Fibroblast of gingiva (primary cell): Measurements from ENCODE around the gene VPREB1.
"Not testable (repeated sequence)": the region's sequence is repeated elsewhere in the genome, so short reads cannot be mapped to it uniquely, and the experiment has no call there.

ENCODE experiments used
- DNase-seq: peaks from one replicate; pipeline ENCODE4 v3.0.0-alpha.2; 2011; ENCODE audit warnings: low read depth

The VPREB1 gene

DNA sequence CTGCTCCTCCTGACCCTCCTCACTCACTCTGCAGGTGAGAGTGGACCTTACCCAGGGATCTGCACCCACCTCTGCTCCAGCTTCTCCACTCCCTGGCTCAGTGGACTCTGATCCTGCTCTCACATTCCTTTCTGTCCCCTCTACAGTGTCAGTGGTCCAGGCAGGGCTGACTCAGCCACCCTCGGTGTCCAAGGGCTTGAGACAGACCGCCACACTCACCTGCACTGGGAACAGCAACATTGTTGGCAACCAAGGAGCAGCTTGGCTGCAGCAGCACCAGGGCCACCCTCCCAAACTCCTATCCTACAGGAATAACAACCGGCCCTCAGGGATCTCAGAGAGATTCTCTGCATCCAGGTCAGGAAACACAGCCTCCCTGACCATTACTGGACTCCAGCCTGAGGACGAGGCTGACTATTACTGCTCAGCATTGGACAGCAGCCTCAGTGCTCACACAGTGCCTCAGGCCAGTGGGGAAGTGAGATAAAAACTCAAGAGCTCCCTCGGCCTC, 29.7 kb upstream of the VPREB1 start:
- no peak for DNase-seq

DNA sequence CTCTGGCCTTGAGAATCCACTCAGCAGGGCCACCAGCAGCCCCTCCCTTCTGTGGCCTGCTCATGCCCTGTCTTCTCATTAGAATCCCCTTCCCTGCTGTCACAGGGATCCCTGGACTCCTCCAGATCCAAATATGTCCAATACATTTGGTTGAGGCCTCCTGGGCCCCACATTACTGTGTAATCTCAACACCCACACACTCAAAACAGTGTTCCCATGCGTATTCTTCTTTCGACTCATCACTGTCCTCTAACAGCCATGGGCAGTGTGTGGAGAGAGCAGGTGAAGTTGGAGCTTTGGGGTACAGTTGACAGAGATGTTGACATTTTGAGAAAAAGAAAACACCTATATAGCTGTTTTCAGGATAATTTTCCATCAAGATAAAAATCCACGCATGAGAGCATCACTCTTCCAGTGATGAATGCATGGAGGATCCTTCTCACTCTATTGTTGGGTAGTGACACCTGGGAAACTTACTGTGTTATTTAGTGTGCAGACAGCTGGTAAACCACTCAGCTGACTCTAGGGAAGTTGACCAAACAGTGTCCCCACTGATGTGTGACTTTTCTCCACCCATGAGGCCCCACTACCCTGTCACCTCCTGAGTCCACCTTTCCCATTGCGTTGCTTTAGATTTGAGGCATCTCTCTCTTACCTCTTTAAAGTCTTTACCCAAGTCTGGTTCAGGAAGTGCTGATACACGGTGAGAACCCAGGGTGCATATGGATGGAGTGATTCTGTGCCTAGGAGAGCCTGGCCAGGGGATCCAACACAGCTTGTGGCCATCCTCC, 28.7 kb upstream of the VPREB1 start:
- DNase-seq, result no peak

DNA sequence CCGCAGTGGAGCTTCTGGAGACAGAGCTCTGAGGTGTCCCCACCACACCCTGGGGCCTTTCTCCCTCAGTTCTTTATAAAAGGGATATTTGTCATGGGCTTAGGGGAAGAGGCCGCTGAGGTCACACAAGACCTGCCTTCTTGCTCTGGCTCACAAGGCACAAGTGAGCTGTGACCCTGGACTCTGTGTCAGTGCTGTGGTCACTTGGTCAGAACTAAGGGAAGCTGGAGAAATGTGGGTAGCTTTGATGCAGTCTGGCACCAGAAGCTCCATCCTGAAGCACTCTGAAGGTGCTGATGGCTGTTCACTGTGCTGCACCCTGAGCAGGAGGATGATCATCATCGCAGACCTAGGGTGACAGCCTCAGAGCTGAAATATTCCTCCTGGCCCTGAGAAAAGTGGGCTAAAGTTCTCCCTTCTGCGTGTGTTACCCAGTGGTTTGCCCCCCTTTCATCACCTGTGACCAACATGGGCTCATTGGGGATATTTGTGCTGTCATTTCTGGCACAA, 28.1 kb upstream of the VPREB1 start:
- DNase-seq, result no peak

DNA sequence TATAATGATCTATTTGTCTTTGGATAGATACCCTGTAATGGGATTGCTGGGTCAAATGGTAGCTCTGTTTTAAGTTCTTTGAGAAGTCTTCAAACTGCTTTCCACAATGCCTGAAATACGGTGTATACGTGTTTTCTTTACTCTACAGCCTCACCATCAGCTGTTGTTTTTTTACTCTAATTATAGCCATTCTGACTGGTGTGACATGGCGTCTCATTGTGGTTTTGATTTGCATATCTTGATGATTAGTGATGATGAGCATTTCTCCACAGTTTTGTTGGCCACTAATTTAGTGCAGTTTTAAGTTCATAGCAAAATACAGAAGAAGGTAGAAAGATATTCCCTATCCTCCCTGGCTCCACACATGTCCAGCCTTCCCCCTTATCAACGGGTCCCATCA, 26.3 kb upstream of the VPREB1 start:
- DNase-seq, result no peak

DNA sequence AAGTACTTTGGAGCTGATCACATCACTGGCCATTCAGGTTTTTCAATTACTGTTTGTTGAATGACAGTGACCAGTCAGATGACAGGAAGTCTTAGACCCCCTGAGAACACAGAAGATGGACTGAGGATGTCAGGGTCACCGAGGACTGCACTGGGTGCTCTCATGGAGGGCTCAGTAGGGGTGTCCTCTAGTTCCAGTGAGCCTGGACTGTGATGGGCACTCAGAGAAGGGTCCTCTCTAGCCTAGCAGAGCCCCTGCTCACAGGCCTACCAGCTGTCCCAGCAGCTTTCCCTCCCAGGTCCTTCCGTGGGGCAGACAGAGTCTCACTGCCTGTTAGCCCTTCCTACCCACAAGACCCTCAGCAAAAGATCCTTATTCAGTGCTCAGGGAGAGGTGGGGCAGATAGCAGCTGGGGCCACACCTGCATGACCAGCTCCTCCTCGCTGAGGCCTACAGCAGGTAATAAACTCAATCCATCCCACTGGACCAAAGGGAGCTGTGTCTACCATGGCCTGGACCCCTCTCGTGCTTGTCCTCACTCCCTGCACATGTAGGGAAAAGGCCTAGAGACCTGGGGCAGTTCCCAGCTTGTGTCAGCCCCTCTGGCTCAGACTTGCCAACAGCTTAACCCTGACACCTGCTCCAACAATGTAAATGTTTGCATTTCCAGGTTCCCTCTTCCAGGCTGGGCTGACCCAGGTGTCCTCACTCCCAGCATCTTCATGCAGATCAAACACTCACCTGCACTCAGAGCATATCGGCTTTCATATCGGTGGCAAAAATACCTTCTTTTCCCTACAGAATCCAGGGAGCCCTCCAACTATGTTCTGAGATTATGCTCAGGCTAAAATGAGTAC, 25.2 kb upstream of the VPREB1 start:
- DNase-seq, result no peak

DNA sequence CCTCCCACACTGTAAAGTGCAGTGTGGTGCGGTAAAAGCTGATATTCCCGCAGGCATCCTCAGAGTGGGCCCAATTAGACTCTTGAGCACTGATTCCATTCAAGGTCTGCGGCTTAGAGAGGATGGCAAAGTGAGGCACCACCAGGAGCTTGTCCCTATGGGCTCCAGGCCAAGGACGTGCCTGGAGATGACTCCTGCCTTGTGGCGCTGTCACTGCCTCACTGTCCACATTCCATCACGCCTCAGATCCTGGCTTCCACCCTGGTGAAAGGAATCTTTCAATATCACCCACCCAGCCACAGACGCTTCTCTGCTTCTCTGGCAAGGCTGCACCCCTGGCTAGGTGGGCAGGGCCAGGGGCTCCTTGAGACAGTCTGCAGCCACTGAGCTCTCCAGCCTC, 23.5 kb upstream of the VPREB1 start:
- not testable (repeated sequence) for DNase-seq

DNA sequence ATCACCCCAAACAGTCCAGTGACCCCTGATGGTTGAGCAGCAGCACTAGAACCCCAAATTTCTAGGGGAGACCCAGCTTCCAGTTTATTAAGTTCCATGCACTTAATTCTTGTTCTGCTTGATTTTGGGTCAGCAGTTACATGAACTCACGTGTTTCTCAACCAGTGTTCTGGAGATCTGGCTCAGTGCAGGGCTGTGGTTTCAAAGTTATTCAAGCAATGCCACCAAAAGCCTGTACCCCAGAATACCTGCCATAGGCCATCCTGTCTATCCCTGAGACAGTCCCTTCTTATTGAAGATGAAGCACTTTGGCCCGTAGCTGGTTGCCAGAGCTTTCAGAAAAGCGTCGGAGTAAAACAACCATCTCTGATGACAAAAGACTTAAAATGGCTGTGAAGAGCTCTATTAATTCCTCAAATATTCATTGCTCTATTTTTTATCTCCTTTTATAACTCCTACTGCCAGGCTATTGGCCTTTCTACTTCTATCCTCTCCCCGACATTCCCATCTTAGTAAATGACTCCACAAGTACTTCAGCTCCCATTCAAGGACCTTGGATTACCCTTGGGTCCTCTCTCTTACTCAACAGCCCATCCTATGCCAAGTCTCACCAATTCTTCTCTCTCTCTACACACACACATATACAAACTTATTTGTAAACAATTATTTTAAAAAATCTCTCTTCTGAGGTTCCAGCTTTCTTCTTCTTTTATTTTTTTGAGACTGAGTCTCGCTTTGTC, 18.0 kb upstream of the VPREB1 start:
- no peak for DNase-seq

DNA sequence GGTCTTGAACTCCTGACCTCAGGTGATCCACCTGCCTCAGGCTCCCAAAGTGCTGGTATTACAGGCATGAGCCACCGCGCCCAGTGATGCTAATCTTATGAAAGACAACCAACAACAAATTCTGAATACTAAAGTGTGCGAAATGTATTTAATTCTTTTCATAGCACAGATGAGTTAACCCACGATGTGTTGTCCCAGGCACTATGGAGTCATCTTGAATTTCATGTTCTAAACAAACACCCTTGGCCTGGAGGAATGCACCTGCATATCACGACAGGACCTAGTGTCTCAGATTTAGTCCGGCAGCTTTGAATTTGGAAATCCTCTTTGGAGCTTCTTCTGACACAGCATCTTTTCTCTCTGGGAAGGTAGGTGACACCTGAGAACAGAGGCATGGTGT, 16.2 kb upstream of the VPREB1 start:
- no peak for DNase-seq

DNA sequence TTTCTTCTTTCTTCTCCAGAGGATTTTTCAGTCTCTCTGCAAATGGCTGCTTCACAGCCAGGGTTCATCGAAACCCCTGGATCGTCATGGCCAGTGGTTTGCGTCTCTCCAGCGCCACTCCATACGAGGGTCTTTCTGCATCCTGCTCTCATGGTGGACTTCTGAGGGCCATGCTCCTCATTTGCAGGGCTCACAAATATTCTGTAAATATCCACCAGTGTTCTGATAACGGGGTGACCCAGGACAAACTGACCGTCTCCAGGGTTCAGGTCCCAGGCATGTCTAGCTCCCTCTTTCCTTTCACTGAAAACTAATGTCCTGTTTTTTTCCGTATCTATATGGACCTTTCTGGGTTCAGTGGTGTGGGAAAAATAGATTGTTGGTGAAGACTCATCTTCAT, 15.7 kb upstream of the VPREB1 start:
- no peak for DNase-seq

DNA sequence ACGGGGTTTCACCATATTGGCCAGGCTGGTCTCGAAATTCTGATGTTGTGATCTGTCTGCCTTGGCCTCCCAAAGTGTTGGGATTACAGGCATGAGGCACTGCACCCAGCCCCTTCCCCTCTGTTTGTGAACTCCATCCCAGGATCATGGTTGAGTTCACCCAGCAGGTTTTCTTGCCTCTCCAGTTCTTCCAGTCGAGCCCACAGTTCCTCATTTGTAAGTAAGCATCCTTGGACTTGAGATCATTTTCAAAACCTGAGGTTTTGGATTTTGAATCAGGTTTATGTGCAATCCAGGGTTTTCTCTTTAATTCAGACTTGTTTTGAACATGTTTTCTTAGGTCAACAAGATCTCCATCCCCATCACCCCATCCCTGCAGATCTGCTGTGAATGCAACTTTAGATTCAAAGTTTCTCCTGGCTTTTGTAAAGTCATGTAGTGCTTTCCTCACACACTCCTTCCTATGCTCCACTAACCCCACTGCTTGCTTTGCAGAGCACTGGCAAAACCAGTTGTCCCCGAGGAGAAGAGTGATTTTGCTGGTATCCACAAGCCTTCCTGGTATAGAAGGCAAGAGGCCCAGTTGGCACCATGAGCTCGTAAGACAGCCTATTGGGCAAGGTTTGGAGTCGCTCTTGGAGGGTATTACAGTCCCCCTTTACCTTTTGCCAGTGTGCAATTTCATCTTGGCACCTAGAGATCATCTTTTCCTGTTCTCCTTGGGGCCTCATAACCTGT, 14.7 kb upstream of the VPREB1 start:
- no peak for DNase-seq

DNA sequence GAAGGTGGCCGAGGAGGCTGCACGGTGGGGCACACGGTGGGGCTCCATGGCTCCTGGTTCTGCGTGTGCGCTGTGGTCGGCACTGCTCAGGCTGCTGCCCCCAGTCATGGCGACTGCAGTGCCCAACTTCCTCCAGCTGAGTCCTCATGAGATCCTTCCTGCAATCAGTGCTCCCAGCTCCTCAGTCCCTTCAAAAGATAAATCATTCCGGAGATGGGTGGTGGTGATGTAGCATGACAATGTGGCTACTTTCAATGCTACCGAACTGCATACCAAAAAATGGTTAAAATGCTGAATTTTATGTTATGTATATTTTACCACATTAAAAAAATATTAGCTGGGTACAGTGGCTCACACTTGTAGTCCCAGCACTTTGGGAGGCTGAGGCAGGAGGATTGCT, 14.1 kb upstream of the VPREB1 start:
- no peak for DNase-seq

DNA sequence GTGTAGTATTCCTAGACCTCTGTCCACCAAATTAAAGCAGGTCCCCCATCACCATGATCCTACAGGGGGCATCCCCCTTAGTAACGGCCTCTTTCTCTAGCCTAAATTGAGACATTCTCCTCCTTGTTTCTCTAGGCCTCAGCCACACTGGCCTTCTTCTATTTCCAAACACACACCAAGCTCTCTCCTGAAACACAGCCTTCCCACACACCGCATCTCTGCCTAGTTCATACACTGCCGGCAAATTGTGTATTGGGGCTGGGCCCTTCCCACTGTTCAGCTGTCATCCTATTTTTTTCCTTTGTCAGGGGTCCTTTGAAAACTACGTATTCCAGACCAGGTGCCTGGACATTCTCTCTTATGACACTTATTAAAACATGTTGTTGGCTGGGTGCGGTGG, 11.5 kb upstream of the VPREB1 start:
- no peak for DNase-seq

DNA sequence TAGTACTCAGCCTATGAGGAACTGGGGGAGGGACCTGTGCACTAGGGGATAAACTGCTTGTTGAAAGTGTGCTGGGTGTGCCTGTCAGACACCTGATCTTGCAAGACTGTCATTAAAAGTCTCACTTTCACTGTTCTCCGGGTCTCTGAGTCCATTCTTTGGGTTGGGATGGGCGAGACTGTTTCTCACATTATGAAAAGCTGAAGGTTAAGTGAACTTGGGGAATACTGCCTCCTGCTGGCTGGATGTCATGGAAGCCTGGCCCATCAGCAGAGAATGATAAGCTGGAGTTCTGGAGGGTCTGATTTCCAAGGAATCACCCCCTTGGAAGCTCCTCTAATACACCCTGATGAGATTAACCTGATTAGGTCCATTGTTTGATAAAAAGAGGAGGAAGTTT, 9.0 kb upstream of the VPREB1 start:
- no peak for DNase-seq

DNA sequence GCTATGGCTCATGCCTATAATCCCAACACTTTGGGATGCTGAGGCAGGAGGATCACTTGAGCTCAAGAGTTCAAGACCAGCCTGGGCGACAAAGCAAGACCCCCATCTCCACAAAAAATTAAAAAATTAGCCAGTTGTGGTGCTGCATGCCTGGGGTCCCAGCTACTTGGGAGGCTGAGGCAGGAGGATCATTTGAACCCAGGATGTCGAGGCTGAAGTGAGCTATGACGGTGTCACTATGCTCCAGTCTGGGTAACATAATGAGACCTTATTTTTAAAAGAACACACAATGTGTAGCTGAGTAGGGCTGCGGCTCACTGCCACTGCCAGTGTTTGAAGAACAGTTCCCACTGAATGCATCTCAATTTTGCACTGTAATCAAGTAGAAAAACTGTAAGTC, 7.1 kb upstream of the VPREB1 start:
- DNase-seq, result no peak

DNA sequence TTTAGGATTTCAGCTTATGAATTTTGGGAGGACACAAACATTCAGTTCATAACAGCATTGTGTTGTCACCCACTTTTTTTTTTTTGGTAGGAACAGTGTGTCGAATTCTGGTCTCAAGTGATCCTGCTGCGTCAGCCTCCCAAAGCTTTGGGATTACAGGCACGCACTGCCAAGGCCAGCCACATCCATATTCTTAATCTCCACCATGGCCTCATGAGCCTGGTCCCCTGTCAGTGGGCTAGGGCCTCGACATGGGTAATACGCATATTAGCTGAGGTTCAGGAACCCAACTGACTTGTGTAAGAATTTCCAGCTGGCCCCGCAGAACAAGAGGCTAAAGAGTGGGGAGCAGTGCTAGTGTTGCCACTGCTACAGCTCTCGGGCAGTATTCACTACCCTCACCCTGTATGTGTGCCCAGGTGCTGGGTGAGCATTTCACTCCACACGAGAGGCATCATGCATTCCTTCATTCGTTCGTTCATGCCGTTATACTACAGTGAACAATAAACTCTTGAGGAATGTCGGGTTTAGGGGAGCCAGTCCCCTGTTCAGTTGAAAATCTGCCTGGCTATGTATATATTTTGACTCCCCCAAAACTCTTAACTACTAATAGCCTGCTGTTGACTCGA, 5.2 kb upstream of the VPREB1 start:
- no peak for DNase-seq

DNA sequence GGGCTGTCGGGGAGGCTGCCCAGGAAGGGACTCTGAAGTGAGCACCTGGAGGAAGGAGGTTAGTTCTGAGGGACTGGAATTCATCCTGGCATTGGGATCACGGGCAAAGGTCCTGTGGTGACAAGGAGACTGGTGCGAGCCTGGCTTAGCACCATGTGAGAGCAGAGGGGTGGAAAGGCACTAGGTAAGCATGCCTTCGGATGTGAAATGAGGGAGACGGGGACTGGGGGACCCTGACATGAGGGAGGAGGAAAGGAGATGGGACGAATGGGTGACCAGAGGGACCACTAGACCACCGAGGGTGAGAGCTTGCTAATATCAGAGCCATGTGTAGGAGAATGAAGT, 3.1 kb upstream of the VPREB1 start:
- no peak for DNase-seq

DNA sequence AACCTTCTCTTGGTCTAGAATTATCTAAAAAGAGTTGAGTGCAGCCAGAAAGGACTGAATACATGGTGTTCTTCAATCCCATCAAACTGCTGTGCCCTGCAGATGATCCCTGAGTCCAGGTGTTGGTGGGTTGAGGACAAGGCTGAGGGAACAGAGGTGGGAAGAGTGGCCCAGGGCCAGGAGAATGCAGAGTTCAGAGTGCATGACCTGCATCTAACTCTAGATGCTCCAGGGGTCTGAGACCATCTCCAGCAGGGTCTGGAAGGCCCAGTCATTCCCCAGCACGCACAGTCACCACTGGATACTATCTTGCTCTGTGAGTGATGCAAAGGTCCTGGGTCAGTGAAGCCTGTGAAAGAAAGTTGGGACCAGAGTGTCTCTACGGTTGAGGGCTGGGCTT, 2.1 kb upstream of the VPREB1 start:
- no peak for DNase-seq

DNA sequence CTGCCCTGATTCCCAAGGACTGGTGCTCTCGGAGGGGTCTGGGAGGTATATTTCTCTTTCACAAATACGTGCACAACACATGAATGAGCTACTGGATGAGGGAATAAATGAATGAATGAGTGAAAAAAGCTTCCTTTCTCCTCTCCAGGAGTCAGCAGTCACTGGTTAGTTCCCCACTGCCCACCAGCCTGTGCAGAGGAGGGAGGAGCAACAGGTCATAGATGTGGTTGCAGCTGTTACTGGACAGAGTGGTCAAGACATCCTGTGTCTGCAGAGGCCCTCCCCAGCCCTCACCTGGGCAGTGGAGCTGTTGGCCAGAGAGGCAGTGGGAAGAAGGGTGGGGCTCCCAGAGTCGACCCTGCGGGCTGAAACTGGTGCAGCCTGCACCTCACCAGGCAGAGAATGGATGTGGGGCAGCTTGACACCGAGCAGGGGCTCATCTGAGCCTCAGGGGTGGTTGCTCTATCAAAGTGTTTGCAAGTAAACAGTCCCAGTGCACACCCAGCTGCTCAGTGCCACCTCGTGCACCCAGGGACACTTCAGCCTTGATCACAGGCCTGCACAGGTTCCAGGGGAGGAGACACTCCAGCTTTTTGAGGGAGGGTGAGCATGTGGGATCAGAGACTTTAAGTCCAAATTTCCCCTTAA, 1.4 kb upstream of the VPREB1 start:
- no peak for DNase-seq

DNA sequence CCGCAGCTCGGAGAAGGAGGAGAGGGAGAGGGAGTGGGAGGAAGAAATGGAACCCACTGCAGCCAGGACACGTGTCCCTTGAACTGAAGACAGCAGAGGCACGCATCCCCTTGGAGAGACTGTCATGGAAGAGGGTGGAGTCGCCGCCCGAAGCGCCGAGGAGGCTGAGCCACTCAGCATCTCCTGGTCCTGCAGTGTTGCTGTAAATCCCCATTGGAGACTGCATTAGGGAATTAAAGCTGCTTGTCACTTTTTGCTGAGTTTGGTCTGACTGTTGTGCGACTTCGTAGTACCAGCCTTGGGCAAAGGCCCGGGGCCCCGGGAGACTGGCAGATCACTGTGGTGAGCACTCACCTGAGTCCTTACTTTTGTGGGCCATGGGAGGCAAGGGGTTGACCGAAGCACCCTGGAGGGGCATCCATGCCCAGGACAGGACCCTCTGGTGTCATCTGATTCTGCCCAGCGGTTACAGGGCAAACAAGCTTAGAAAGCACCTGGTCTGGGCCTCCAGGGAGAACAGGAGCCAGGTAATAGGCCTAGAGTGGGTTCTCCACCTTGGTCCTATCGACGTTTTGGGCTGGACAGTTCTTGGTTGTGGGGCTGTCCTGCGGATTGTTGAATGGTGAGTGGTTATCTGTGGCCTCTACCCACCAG, 797 bp downstream of the VPREB1 start:
- DNase-seq, result no peak

DNA sequence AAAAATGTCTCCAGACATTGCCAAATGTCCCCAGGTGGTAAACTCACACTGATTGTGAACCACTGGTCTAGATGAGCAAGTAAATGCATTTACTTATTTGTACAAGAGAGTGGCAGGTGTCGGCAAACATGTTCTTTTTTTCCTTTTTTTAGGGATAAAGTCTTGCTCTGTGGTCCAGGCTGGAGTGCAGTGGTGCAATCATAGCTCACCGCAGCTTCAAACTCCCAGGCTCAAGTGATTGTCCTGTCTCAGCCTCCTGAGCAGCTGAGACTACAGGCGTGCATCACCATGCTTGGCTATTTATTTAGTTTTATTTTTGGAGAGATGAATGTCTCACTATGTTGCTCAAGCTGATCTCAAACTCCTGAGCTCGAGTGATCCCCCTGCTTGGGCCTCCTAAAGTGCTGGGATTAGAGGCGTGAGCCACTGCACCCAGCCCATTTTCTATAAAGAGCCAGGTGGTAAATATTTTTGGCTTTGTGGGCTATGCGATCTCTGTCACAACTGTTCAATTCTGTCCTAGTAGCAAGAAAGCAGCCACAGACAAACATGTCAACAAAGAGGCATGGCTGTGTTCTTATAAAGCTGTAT, 1.4 kb downstream of the VPREB1 start:
- DNase-seq, result no peak
